Fibroblast of lung (primary cell): ENCODE data around the gene ENKUR. TPM values are rescaled to one million over a fixed set of nuclear protein-coding genes. Genes with fewer than 3 reads are reported as not detected.

Source experiments
- DNase-seq, 2 donors: peaks; one replicate each; pipeline versions ENCODE4 v3.0.0 to v3.0.0-alpha.2; 2010; ENCODE audit warnings: low read depth in 2 of 2
- H2AFZ ChIP-seq: 2 replicates; pipeline ENCODE4 v1.5.1; 2012; ENCODE audit warnings: low read length, control low read depth, inconsistent platforms
- H3K27ac ChIP-seq: 2 replicates; pipeline ENCODE4 v1.5.1; 2011; ENCODE audit warnings: low read length, control low read depth; ENCODE audit not compliant: insufficient read depth
- H3K27me3 ChIP-seq: 2 replicates; pipeline ENCODE4 v1.5.1; 2011; ENCODE audit warnings: mild to moderate bottlenecking, low read length; ENCODE audit not compliant: control insufficient read depth, insufficient read depth
- H3K36me3 ChIP-seq: 2 replicates; pipeline ENCODE4 v1.5.1; 2011; ENCODE audit warnings: low read length; ENCODE audit not compliant: control insufficient read depth, insufficient read depth
- H3K4me1 ChIP-seq: 2 replicates; pipeline ENCODE4 v1.5.1; 2011; ENCODE audit warnings: low read length; ENCODE audit not compliant: control insufficient read depth, insufficient read depth; ENCODE audit errors: extremely low read depth
- H3K4me2 ChIP-seq: 2 replicates; pipeline ENCODE4 v1.5.1; 2011; ENCODE audit warnings: low read length, control low read depth; ENCODE audit not compliant: insufficient read depth; ENCODE audit errors: extremely low read depth
- H3K4me3 ChIP-seq, 4 experiments: fragments of 200-600 bp in 1 of 4; sonication (generic) in 1 of 4; replicated peaks in 1 of 4; 2 replicates each; pipeline ENCODE4 v1.5.1; 2011 to 2016; ENCODE audit warnings: low read length in 4 of 4, low read depth in 3 of 4, mild to moderate bottlenecking in 3 of 4, control low read depth in 2 of 4, inconsistent platforms in 1 of 4, mixed read lengths in 1 of 4; ENCODE audit not compliant: insufficient read depth in 1 of 4; ENCODE audit errors: control extremely low read depth in 1 of 4
- H3K79me2 ChIP-seq: 2 replicates; pipeline ENCODE4 v1.5.1; 2012; ENCODE audit warnings: mild to moderate bottlenecking, low read length, inconsistent platforms; ENCODE audit not compliant: control insufficient read depth, insufficient read depth
- H3K9ac ChIP-seq: 2 replicates; pipeline ENCODE4 v1.5.1; 2011; ENCODE audit warnings: mild to moderate bottlenecking, low read length, control low read depth; ENCODE audit not compliant: insufficient read depth
- H3K9me3 ChIP-seq: 2 replicates; pipeline ENCODE4 v1.5.1; 2012; ENCODE audit warnings: low read depth, low read length; ENCODE audit not compliant: control insufficient read depth, insufficient read depth
- H4K20me1 ChIP-seq: 2 replicates; pipeline ENCODE4 v1.5.1; 2011; ENCODE audit warnings: low read length; ENCODE audit not compliant: control insufficient read depth, insufficient read depth; ENCODE audit errors: extremely low read depth
- CTCF ChIP-seq, 2 donors: IDR thresholded peaks in 1 of 2; conservative IDR thresholded peaks in 1 of 2; 1 replicate in 1 of 2; 2 replicates in 1 of 2; pipeline ENCODE4 v1.5.1; 2011 to 2012; ENCODE audit warnings: low read length in 2 of 2, control low read depth in 1 of 2, inconsistent platforms in 1 of 2, low read depth in 1 of 2, mild to moderate bottlenecking in 1 of 2
- EZH2 ChIP-seq: IDR thresholded peaks from 2 replicates; pipeline ENCODE4 v1.5.1; 2012; ENCODE audit warnings: low read length, control low read depth, mild to moderate bottlenecking; ENCODE audit errors: missing control alignments
- polyA plus RNA-seq, 2 donors: library from polyadenylated mRNA; depleted of rRNA in 1 of 2; stranded (reverse) in 1 of 2; unstranded in 1 of 2; fragments of >200 nt; gene quantifications; 2 replicates each; pipeline ENCODE4 v1.2.1, GENCODE V29; 2011 to 2012; ENCODE audit warnings: missing spikeins in 1 of 2
- total RNA-seq: library from RNA; depleted of rRNA; stranded (reverse); fragments of >200 nt; gene quantifications from 2 replicates; pipeline ENCODE4 v1.2.1, GENCODE V29; 2014

Gene ENKUR
- total and polyA plus RNA-seq, 2 donors (not counting 1 experiment from before 2014, with no cell fraction given), result 0.06 to 0.17 TPM

- Histone ChIP-seq H3K79me2 (no peaks in the 10 kb centered on the region), H3K4me2 (no peak overlapping the region), H3K27ac (no peak overlapping the region), H3K36me3 (no peaks in the 10 kb centered on the region), H4K20me1 (no peaks in the 10 kb centered on the region), H3K4me3 (no peak overlapping the region), H3K4me1 (no peaks in the 10 kb centered on the region), H3K27me3 (no peaks in the 10 kb centered on the region), H3K9ac (no peak overlapping the region), H2AFZ (no peak overlapping the region), H3K9me3 (no peaks in the 10 kb centered on the region)
- DNase-seq, result peak; percentile 51 to 93
- no peak for TF ChIP-seq CTCF (conservative IDR thresholded peaks at IDR 0.05 in 1 of 2, IDR thresholded peaks at IDR 0.05 in 1 of 2; ENCODE audit: low read depth in 1 of 2, low read length in 2 of 2)
- TF ChIP-seq EZH2, result no peak
Observed at GRCh38 chr10:25059990-25060389, 44.0 kb upstream of the ENKUR start.

- Histone ChIP-seq H4K20me1 (no peaks in the 10 kb centered on the region), H3K79me2 (no peaks in the 10 kb centered on the region), H3K27me3 (no peaks in the 10 kb centered on the region), H3K36me3 (no peaks in the 10 kb centered on the region), H3K9me3 (no peaks in the 10 kb centered on the region), H3K27ac (no peak overlapping the region), H3K4me1 (no peaks in the 10 kb centered on the region), H3K4me2 (no peak overlapping the region), H3K9ac (no peak overlapping the region), H3K4me3 (no peak overlapping the region), H2AFZ (no peak overlapping the region)
- no peak for DNase-seq
- no peak for TF ChIP-seq CTCF (conservative IDR thresholded peaks at IDR 0.05 in 1 of 2, IDR thresholded peaks at IDR 0.05 in 1 of 2; ENCODE audit: low read depth in 1 of 2, low read length in 2 of 2)
- TF ChIP-seq EZH2, result no peak
Observed at GRCh38 chr10:25057886-25058285, 41.9 kb upstream of the ENKUR start.

- Histone ChIP-seq H3K79me2 (no peaks in the 10 kb centered on the region), H3K27me3 (no peaks in the 10 kb centered on the region), H3K36me3 (no peaks in the 10 kb centered on the region), H2AFZ (no peak overlapping the region), H3K4me3 (no peak overlapping the region), H3K9ac (no peak overlapping the region), H3K27ac (no peak overlapping the region), H3K4me2 (no peak overlapping the region), H4K20me1 (no peaks in the 10 kb centered on the region), H3K9me3 (no peaks in the 10 kb centered on the region), H3K4me1 (no peaks in the 10 kb centered on the region)
- DNase-seq, result no peak
- no peak for TF ChIP-seq EZH2
- no peak for TF ChIP-seq CTCF (conservative IDR thresholded peaks at IDR 0.05 in 1 of 2, IDR thresholded peaks at IDR 0.05 in 1 of 2; ENCODE audit: low read depth in 1 of 2, low read length in 2 of 2)
Observed at GRCh38 chr10:25056726-25057125, 40.8 kb upstream of the ENKUR start.
